GM19395 (cell line): ENCODE measurements around the gene NUDT3.
"Not testable (repeated sequence)": the region's sequence is repeated elsewhere in the genome, so short reads cannot be mapped to it uniquely, and the experiment has no call there.

ENCODE experiments used
- ATAC-seq: cut with Tn5 transposase; IDR thresholded peaks from one replicate; pipeline ENCODE4 v1.9.1; 2021; ENCODE audit warnings: mild to moderate bottlenecking, moderate library complexity; ENCODE audit not compliant: unreplicated experiment

The NUDT3 gene

DNA sequence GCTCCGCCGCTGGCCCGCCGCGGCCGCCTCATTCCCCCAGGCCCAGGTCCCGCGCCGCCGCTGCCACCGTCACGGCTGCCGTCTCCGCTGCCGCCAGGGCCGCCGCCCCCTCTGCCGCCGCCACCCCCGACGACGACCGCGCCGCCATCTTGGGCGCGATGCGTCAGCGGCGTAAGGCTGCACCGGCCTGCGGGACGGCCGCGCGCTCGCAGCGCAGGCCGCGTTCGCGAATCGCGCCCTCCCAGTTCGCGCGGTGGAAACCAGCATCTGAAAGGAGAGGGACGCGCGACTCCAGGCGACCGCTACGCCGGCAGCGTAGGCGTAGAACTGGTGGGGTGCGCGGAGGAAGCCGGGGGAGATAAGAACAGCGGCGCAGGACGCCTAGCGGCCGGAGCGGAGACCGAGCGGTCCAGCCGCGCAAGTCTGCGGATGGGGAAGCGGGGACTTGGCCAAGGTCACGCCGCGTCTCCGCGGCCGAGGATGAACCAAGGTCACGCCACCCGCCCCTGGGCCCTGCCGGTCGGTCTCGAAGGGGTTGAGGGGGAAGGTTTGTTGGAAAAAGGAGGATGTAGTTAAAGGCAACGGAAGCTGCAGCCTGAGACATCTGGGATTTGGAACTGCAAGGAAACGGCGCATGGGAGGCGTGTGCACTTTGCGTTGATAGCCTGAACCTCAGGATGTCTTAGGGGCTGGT, at the start of gene NUDT3:
Gene NUDT3 (minus strand): TSS at position 173 of the 694 bp plus-strand sequence. CDS start 307 bp downstream, outside the sequence.
- ATAC-seq: peak; percentile 79

DNA sequence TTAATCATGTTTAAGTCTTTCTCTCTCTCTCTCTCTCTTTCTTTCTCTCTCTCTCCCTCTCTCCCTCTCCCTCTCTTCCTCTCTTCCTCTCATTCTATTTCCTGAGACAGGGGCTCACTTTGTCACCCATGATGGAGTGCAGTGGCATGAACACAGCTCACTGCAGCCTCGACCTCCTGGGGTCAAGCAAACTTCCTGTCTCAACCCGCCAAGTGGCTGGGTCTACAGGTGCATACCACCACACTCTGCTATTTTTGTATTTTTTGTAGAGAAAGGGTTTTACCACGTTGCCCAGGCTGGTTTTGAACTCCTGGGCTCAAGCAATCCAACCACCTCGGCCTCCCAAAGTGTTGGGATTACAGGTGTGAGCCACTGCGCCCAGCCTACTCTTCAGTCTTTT, 49.1 kb upstream of the NUDT3 start:
- ATAC-seq: no peak

GRCh38 chr6:34439442-34439841, 47.0 kb upstream of the NUDT3 start:
- ATAC-seq: no peak

GRCh38 chr6:34438705-34439104, 46.2 kb upstream of the NUDT3 start:
- ATAC-seq: no peak

DNA sequence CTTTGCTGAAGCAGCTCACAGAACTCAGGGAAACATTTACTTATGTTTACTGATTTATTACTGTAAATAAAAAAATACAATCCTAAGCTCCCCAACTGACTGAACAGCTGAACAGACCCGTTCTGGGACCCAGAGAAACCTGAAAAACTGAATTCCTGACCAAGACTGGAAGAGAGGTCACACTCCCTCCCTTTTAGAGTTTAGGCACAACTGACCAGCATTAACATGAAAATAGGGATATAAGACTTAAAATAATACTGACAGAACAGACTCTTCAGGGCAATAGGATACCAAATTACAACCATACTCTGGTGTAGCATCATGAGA, 45.1 kb upstream of the NUDT3 start:
- ATAC-seq: no peak

DNA sequence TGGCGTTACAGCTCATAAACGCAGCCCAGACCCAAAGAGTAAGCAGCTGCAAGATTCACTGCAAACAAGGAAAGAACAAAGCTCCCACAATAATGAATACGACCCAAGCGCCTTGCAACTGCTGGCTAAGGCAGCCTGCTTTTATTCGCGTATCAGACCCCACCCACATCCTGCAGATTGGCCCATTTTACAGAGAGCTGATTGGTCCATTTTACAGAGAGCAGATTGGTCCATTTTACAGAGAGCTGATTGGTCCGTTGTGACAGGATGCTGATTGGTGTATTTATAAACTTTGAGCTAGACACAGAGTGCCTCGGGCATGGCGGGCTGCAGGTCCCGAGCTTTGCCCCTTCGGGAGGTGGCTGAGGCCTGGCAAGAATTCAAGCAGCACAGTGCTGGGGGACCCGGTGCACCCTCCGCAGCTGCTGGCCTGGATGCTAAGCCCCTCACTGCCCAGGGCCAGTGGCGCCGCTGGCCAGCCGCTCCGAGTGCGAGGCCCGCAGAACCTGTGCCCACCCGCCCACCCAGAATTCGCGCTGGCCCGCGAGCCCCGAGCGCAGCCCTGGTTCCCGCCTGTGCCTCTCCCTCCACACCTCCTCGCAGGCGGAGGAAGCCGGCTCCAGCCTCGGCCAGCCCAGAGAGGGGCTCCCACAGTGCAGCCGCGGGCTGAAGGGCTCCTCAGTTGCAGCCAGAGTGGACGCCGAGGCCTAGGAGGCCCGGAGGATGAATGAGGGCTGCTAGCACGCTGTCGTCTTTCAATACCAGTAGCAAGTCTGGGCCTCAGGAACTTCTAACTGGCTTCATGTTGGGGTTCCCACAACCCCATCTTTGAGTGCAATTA, 44.6 kb upstream of the NUDT3 start:
- no peak for ATAC-seq

DNA sequence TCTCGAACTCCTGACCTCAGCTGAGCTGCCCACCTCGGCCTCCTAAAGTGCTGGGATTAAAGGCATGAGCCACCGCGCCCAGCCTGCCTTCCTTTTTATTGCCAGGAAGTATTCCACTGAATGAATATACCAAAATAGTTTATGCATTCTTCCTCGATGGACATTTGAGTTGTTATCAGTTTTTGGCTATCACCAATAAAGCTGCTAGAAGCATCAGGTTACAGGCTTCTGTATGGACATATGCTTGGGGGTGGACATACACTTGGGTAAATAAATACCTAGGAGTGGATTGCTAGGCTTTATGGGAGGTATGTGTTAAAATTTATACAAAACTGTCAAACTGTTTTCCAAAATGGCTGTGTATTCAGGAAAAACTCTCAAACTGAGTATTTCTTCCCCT, 43.4 kb upstream of the NUDT3 start:
- no peak for ATAC-seq

DNA sequence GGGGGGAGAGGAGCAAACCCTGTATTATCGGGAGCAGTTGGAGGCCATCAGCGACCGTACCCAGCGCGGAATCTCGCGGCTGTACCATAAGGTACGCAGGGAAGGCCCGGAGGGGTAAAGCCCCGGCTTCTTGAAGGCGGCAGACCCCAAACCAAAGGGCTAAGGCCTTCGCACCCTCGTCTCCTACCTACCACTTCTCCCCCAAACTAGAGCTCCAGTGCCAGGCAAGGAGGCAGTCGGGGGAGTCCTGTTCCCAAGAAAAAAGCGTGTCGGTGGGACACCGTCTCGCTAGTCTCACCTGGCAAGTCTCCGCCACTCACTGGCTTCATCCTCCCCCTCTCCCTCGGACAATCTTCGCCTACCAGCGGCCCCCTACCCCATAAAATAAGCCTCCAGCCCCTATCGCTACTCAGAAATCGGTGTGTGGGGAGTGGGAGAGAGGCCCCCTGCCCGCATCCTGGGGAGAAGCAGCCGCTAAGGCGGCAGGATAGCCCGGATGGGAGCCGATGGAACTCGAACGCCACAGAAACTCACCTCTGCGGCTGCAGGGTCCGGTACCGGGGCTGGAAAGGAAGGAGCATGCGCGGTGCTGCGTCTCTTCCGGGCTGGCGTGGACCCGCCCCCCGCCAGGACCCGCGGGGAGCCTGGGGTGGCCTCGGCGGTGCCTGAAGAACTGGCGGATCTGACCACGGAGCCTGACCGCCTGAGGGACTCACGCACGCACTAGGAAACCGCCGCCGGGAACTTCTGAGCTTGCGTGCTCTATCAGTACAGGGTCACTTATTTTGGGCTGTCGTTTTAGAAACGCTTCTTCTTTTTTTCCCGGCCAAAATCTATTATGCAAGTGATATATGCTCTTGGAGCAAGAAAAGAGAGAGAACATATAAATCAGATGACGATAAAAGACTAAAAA, 33.3 kb upstream of the NUDT3 start, which contains the start of gene RPS10:
Gene RPS10 (minus strand): TSS at position 572 of the 913 bp plus-strand sequence. CDS start 848 bp downstream, outside the sequence.
- peak; percentile 85 for ATAC-seq

DNA sequence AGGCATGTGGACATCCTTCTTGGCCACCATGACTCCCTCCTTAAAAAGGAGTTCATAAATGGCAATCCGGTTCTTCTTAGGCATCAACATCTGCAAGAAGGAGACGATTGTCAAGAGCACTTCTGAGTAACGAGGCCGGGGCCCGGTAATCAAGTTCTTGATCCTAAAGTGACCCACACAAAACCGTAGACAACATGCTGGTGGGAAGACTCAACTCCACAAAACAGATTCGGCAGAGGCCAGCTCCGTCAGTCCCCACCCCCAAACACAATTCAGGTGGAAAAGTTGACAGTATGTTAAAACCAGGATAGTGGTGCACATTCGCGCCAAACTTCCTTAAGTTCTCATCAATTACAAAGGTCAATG, 32.6 kb upstream of the NUDT3 start:
- no peak for ATAC-seq

DNA sequence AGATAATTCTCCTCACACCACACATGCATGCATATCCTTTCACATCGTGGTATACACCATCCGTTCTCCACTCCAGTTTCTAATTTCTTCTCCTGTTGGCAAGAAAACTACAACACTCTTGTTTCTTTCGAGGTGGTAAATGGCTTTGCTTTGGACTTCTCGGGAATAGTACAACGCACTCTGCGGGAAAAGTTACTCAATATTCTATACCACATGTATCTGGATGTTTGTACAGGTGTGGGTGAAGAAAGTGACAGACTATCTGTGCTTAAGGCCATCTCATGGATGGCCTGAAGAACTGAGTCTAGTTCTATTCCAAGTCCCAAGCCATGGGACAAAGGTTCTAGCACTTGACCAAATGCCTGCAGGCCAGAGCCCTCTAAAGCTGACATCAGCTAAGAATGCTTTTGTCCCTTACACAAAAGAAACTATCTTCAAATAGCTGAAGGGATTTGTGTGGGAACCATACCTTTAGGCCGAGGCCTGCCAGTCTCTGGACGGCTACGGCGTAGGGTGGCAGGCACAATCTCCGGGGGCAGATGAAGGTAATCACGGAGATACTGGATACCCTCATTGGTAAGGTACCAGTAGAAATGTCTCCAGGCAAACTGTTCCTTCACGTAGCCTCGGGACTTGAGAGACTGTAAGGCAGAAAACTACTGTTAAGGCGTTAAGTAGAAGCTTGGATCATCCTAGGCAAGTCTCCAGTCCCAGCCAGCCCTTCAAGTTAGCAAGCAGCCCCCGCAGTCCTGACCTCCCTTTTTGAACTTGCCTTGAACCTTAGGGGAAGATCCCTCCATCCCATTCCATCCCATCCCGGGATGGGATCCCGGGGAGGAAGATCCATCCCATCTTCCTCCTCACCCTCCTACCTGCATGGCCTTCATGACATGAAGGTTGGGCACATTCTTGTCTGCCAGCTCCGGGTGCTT, 32.0 kb upstream of the NUDT3 start:
- no peak for ATAC-seq

- ATAC-seq: no peak
Observed at GRCh38 chr6:34423254-34423653, 30.8 kb upstream of the NUDT3 start.

DNA sequence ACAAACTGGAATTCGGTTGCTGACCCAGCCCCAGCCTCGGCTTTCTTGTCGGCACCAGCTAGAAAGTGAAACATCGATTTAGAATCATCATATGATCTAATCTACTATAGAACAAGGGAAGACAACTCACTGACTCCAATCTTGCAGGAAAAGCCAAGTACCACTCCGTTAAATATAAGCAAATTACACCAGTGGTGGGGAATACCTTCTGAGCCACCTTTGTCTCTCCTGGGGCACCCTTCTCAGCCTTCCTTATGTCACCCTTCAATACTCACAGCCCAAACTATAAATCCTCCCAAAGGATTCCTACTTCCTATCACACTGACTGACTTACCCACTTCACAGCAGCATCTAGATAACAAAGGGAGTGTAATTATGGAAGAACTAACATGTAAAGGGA, 25.9 kb upstream of the NUDT3 start:
- no peak for ATAC-seq

GRCh38 chr6:34416877-34417371, 24.5 kb upstream of the NUDT3 start:
- no peak for ATAC-seq

GRCh38 chr6:34414999-34415858, 22.8 kb upstream of the NUDT3 start:
- ATAC-seq: no peak

DNA sequence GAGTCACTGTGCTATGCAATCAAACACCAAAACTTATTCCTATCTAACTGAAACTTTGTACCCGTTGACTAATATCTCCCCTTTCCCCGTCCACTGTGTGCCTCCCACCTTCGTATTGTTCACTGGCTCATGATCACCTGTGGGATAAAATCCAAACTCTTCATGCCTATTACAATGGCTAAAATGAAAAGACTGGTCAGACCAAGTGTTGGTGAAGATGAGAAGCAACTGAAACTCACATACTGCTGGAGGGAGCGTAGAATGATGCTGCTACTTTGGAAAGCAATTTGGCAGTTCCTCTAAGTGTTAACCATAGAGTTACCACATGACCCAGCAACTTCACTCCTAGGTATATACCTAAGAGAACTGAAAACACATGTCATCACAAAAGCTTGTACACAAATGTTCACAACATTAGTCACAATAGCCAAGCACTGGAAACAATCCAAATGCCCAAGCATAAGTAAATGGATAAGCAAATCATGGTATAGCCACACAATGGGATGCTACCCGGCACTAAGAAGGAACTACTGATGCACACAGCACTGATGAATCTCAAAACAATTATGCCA, 20.3 kb upstream of the NUDT3 start:
- no peak for ATAC-seq

- ATAC-seq: no peak
Observed at GRCh38 chr6:34412016-34412415, 19.5 kb upstream of the NUDT3 start.

DNA sequence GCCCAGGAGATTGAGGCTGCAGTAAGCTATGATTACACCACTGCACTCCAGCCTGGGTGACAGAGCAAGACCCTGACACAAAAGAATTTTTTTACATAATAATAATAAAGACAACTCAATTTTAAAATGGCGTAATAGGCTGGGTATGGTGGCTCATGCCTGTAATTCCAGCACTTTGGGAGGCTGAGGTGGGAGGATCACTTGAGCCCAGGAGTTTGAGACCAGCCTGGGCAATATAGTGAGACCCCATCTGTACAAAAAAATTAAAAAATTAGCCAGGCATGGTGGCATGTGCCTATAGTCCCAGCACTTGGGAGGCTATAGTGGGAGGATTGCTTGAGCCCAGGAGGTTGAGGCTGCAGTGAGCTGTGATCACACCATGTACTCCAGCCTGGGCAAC, 15.4 kb upstream of the NUDT3 start:
- ATAC-seq: not testable (repeated sequence)

DNA sequence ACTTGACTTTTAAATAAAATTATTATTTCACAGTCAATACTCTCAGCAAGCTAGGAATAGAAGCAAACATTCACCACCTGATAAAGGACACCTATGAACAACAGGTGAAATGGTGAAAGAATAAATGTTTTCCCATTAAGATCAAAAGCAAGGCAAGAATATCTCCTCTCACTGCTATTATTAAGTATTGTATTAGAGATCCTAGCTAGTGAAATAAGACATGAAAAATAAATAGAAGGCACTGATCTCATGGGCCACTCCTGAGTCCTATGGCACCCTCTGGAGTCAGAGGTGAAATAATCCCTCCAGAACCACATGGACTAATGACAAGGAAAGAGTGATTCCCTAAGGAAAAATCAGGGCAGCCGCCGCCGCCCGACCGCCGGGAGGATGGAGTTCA, 4.0 kb upstream of the NUDT3 start:
- no peak for ATAC-seq

- ATAC-seq: no peak
Observed at GRCh38 chr6:34393966-34394305, 1.5 kb upstream of the NUDT3 start.
